Endometrial microvascular endothelial cells (primary cell): Measurements from ENCODE around the gene MDGA2. TPM values are rescaled to one million over a fixed set of nuclear protein-coding genes. Genes with fewer than 3 reads are reported as not detected.
"Not testable (repeated sequence)": the region's sequence is repeated elsewhere in the genome, so short reads cannot be mapped to it uniquely, and the experiment has no call there.

Experiments used
- in situ Hi-C: cut with HindIII; loops from 2 replicates; pipeline ENCODE4 v1.10.0; 2017; ENCODE audit warnings: low sequenced_read_pairs, low pct_unique_long_range_greater_than_20kb; ENCODE audit errors: inconsistent ontology term
- total RNA-seq: library from RNA; depleted of rRNA; stranded (reverse); fragments of >200 nt; gene quantifications from one replicate; pipeline ENCODE4 v1.2.3, GENCODE V29; 2015; ENCODE audit errors: inconsistent ontology term

Gene MDGA2
- total RNA-seq, 1 donor from 2014 or later: not detected

DNA sequence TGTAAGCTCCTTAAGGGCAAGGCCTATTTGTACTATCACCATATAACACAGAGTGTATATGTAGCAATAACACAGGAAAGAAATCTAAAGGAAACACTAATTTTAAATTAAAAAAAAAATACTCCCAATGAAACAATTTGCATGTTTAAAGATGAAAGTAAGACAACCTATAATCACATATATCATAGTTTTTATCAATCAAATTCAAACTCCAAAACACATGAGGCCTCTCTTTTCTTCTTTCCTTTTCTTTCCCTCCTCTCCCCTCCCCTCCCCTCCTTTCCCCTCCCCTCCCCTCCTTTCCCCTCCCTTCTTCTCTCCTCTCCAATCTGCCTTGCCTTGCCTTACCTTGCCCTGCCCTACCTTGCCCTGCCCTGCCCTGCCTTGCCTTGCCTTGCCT is 618.0 kb downstream of the MDGA2 start:
- in situ Hi-C loops: no loop called here

- in situ Hi-C loops: no loop called here
These were observed 630.6 kb downstream of the MDGA2 start for GRCh38 chr14:47044841-47045240.

- in situ Hi-C loops: no loop called here
These were observed 634.9 kb downstream of the MDGA2 start for GRCh38 chr14:47040550-47040949.

DNA sequence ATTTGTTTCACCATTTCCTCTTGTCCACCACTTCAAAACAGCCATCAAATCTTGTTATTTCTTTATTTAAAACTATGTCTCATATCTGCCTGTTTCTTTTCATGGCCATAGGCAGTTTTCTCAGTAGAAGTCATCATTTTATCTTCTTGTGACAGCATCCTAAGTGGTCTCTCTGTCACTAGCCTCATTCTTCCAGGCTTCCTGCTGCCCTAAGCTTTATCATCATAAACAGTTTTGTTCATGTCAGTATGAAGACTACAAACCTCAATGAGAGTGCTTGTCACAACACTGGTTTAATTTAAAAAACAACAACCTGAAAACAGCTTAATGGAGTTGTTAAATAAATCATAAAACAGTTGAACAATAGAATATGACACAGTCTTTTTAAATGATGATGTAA is 636.1 kb downstream of the MDGA2 start:
- in situ Hi-C loops: no loop called here

DNA sequence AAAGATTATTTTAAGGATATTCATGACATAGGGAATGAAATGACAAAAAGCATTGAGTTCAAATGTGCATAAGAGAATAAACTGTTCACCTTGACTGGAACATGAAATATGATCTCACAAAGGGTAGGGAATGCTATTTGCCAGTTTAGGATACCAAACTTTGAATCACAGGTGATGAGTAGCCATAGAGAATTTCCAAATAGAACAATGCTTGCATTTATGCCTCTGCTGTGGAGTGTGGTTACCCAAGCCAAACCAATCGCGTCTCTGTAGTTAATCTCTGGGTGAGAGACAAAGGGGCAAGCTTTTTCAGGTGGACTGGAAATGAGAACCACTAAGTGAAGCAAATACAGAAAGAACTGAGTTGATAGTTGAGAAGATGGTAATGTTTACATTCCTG is 652.7 kb downstream of the MDGA2 start:
- in situ Hi-C loops: no loop called here

DNA sequence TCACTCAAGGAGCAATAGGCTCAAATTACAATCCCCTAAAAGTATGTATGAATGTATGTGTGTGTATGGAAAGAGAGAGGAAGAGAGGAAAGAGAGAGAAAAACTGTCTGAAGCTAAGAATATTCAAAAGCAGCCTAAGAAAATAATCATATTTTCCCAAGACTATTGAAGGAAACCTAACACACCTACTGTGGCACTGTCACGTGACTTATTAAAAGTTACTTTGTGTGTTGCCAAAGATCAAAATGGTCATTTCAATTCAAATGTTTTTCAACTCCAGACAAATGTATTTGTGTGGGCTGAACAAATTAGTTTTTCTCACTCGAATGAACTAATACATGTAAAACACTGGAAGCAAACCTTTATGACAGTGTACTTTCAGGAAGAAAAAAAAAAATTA is 654.9 kb downstream of the MDGA2 start:
- in situ Hi-C loops: no loop called here

- in situ Hi-C loops: no loop called here
These were observed 662.7 kb downstream of the MDGA2 start for GRCh38 chr14:47012533-47013280.

GRCh38 chr14:47009615-47010014 is 665.8 kb downstream of the MDGA2 start:
- in situ Hi-C loops: no loop called here

DNA sequence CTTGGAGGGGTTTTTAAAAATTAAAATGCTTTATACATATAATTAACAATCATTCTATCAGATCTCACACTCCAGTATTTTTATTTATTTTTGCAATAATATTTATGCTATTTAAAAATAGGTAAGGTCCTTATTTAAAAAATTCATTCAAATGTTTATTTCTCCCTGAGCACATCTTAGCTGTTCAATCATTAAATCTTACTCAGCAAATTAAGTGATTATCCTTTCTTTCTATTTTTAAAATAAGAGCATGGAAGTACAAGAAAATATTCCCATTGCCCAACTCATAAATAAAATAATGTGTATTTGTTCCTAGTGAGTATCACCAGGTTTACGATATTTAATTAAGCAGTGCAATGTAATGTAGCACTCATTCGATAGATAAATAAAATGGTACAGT is 666.7 kb downstream of the MDGA2 start:
- in situ Hi-C loops: no loop called here

DNA sequence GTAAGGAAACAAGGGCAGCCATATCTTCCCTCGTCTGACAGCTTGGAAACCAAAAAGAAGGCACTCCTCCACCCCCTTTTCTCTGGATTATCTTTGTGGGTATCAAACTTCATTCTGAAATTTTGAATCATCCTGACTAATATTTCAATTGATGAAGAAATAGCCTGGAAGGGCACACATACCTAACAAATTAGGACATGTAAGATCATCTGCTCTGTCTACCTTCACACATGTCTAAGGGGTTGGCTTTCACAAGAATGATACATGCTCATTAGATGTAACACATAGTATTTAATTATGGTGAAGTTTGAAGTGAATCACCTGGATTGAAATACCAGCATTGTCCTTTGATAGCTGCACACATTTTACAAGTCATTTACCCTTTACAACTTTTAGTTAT is 675.7 kb downstream of the MDGA2 start:
- in situ Hi-C loops: no loop called here

- in situ Hi-C loops: no loop called here
These were observed 685.8 kb downstream of the MDGA2 start for GRCh38 chr14:46989566-46989965.

DNA sequence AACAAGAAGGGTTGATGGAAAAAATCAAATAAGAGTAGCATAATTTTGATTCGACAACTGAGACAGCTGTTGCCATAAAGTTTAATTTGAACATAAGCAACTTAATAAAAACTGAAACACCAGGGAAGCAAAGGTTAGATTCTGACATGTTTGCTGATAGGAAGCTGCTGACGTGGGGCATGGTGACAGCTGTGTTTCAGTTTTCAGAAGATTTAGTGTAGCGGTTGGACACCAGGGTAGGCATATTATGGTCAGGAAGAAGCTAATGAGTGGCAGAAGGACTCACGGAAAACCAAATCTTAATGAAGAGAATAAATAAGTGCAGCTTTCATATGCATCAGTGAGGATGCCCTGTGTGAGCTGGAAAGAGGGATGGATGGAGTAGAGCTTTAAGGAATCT is 687.1 kb downstream of the MDGA2 start:
- in situ Hi-C loops: no loop called here

GRCh38 chr14:46985529-46986380 is 689.6 kb downstream of the MDGA2 start:
- in situ Hi-C loops: no loop called here

GRCh38 chr14:46973295-46973694 is 702.1 kb downstream of the MDGA2 start:
- in situ Hi-C loops: no loop called here

DNA sequence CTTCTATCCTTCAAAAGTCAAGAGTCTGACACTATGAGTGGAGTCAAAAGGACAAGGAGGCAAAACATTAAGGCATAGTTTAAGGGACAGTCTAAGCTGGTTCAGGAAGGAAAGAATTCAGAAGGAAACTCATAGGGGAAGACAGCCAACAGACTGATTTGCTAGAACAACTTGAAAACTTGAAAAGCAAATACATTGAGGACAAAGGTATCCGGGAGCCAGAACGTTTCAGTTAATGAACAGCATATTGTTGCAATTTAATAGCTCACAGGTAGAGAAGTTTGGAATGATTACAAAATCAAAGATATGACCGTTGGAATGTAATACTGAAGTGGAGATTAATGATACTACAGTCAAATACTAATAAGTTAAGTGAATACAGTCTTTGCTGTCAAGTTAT is 711.0 kb downstream of the MDGA2 start:
- in situ Hi-C loops: no loop called here

DNA sequence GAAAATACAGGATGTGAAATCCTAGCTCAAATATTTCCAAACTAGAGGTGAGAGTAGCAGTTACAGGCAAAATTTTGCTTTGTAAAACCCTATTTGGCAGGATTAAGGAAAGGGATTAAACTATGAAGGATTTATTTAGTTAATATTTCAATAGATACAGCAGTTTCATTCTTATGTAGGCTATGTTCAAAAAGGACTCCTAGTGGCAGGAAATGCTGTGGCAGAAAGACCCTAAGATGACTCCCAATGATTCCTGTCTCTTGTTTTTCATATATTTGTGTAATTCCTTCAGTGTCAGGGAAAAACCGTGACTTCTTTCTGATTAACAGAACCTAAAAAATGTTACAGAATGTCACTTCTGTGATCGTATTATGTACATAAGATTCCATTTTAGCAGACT is 724.3 kb downstream of the MDGA2 start:
- in situ Hi-C loops: no loop called here

GRCh38 chr14:46940611-46941010 is 734.8 kb downstream of the MDGA2 start:
- in situ Hi-C loops: no loop called here

GRCh38 chr14:46920542-46920941 is 754.9 kb downstream of the MDGA2 start:
- in situ Hi-C loops: no loop called here

DNA sequence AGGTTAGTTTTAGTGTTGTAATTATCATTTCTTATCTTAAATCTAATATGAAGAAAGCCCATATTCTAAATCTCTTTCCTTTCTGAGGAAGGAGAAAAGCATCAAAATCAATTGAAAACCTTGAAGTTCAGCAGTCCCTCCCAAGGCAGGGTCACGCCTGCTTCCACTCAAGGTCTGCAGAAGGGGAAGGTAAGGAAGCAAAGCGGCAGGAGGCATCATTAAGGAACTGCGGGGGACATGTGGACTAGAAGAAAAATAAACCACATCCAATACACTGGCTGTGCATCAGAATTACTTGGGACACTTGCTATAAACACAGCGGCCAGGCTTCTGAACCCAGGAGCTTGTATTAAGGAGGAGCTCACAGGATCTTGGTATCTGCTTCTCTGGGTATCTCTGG is 759.9 kb downstream of the MDGA2 start:
- in situ Hi-C loops: not testable (repeated sequence)

DNA sequence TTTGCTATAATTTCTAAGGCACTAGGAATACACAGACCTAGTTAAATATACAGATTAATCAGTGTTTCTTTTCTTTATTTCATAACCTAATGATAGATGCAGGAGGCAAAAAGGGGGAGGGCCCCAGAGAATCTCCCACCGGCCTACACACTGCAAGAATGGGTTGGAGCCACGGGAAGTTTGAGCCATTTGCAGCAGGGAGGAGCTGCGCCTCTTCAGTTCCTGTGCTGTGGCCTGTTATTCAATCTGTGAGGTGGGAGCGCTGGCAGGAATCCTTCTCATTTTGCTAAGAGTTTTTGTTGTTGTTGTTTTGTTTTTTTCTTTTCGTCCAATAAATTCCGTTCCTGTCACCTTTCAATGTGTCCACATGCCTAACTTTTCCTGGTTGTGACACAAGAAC is 772.6 kb downstream of the MDGA2 start:
- in situ Hi-C loops: no loop called here
